GM23248 (cell line): Measurements from ENCODE around the gene GPNMB.

Experiments
- EZH2 ChIP-seq: fragments of 200-600 bp; sonication (generic); IDR thresholded peaks from 2 replicates; pipeline ENCODE4 v1.6.1; 2018; ENCODE audit warnings: antibody characterized with exemption, mild to moderate bottlenecking; ENCODE audit not compliant: insufficient read depth, poor library complexity, severe bottlenecking
- EZH2phosphoT487 ChIP-seq: fragments of 200-600 bp; sonication (generic); IDR thresholded peaks from 2 replicates; pipeline ENCODE4 v1.6.1; 2018; ENCODE audit warnings: antibody characterized with exemption, moderate library complexity, mild to moderate bottlenecking, low read depth; ENCODE audit not compliant: insufficient read depth

DNA sequence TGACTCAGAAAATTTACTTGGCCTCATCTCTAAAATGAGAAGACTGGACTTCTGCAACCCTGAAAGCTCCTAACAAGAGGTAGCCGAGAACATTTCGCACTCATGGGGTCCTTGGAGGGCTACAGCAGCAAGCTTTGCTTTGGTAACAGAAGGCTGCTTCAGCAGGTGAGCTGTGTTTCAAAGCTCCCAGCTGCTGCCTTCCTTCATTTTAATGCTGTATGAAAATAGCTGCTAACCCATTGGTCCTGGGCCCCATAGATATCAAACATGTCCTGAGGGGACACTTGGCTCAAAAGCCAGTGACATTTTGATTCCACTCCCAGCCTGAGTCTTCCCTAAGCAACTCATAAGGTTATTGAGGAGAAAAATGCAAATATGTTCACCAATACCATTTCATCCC lies 38.3 kb downstream of the GPNMB start:
- TF ChIP-seq EZH2 (no peak), EZH2phosphoT487 (no peak)
